Measurements from ENCODE around the gene NRIP2.

Gene NRIP2

DNA sequence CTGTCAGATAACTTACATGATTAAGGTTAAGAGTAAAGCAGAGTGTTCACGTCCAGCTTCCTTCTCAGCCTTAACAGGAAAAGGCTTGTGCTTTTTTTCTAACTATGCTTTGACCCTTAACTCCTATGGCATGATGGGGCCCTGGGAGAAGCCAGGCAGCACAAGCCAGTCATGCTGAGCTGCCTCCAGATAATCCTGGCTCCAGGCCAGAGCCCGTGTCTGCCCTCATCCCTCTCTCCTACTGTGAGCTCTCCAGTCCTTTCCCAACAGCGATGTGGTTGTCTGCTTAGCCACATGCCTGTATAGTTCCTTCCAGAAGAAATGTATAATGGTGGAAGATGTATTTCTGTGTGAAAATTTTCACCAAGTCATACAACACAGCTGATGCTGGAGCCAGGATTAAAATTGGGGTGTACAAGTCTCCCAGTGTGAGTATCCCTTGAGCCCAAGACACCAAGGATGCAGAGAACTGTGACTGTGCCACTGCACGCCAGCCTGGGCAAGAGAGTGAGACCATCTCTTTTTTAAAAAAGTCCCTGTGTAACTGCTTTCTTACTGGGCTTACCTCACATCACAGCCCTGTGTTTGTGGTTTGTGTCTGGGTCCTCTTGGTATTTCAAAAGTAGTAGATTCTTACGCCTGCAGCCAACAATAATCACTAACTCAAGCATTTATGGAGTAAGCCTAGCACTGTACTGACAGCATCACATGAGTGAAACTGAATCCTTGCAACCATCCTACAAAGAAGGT, 30.3 kb downstream of the NRIP2 start:
- ATAC-seq: no peak

DNA sequence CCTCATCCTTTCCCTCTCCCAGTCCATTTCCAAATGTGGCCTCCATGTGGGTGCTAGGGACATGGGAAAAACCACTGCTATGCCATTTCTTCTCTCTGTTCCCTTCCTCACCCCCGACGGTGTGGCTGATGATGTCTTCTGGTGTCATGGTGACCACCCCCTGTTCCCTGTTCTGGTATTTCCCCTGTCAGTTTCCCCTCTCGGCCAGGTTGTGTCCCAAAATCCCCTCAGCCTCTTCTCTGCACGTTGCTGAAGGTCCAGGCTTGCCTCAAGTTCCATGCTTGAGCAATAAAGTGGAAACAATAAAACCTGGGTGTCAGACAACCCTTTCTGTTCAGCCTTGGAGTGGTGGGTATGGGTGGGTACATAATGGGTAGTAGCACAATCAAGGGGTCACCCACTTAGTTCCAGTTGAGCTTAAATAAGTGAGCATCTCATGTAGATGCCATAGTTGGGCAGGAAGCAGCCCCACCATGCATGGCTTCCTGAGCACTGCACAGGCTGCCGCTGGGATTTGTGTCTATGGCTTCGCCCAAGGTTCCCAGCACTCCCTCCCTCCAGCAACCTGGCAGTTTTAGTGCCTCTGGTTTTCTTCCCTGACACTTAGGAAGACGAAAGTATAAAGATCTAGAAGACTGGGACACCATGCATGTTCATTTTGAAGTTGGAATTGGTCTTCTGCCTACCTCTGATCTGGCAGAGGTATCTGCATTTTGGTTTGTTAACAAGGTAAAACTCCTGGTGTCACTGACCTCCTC, 31.0 kb downstream of the NRIP2 start:
- no peak for ATAC-seq

DNA sequence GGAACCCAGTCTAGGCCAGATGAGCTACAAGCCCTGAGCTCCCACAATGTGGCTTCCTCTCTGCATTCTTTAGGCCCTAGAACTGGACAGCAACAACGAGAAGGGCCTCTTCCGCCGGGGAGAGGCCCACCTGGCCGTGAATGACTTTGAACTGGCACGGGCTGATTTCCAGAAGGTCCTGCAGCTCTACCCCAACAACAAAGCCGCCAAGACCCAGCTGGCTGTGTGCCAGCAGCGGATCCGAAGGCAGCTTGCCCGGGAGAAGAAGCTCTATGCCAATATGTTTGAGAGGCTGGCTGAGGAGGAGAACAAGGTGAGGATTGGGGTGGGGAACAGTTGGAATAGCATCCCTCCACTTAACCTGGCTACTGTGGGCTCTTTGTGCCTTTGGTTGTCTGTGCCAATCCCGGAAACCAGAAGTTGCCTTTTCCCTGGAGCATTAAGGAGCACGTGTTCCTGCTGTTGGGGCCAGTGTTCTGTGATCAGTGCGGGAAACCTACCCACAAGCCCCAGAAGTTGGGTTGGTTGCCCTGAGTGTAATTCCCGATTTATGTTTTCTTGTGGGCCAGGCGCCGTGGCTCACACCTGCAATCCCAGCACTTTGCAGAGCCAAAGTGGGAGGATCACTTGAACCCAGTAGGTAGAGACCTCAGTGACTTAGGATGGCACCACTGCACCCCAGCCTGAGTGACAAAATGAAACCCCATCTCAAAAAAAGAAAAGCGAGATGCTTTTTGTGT, 33.6 kb downstream of the NRIP2 start:
- no peak for ATAC-seq

DNA sequence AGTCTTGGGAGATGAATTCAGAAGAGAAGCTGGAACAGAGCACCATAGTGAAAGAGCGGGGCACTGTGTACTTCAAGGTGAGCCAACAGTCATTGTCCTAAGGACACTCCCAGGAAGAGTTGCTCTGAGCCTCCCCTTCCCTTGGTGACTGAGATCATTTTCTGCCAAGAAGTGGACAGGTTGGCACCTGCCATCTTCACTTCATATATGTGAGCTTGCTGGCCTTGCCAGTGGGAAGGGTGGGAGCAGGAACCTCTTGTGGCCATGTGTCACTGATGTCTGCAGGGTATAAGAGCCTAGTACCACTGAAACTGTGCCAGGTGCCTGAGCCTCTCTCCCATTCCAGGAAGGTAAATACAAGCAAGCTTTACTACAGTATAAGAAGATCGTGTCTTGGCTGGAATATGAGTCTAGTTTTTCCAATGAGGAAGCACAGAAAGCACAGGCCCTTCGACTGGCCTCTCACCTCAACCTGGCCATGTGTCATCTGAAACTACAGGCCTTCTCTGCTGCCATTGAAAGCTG, 34.7 kb downstream of the NRIP2 start:
- no peak for ATAC-seq

DNA sequence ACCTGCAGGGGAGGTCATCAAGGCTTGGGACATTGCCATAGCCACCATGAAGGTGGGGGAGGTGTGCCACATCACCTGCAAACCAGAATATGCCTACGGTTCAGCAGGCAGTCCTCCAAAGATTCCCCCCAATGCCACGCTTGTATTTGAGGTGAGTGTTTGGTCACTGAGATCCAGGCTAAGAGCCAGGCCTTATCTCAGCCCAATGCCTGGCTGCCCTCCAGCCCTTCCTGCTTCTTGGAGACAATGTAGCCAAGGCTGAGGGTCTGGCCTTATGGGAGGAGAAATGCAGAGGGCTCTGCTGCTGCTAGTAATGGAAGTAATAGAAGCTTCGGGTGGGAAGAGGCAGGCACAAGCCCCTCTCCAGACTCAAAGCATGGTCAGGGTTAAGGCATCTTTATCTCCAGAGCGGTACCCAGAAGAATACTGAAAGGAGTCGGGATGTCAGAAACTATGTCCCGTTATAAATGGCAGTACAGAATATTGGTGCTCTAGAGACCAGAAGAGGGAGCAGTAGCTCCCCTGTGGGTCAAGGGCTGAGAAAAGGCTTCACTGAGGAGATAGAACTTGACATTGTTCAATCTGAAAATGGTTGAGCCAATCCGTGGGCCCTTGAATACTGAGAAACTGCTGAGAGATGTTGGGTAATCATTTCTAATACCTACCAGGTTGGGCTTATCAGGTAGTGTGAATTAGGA, 37.0 kb downstream of the NRIP2 start:
- no peak for ATAC-seq

DNA sequence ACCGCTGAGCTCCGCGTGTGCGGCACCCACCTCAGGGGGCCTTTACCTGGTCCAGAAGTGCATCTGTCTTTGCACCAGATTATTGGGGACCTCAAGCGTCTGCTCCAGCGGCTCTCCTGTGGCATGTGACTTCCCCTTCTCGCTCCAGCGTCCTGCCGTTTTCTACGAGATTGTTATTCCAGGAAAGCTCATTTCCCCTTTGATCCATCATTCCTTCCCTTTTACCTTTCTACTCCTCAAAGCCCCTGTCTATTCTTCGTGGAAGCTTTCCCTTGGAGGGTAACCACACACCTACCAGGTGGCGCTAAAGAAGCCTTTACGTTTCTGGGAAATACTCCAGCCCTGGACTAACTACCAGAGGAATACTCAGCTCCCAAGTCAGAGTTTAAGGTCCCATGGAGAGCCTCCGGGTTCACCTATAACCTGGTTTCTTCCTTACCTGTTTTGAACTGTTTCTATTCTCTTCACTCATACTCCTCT, 38.6 kb downstream of the NRIP2 start:
- no peak for ATAC-seq

DNA sequence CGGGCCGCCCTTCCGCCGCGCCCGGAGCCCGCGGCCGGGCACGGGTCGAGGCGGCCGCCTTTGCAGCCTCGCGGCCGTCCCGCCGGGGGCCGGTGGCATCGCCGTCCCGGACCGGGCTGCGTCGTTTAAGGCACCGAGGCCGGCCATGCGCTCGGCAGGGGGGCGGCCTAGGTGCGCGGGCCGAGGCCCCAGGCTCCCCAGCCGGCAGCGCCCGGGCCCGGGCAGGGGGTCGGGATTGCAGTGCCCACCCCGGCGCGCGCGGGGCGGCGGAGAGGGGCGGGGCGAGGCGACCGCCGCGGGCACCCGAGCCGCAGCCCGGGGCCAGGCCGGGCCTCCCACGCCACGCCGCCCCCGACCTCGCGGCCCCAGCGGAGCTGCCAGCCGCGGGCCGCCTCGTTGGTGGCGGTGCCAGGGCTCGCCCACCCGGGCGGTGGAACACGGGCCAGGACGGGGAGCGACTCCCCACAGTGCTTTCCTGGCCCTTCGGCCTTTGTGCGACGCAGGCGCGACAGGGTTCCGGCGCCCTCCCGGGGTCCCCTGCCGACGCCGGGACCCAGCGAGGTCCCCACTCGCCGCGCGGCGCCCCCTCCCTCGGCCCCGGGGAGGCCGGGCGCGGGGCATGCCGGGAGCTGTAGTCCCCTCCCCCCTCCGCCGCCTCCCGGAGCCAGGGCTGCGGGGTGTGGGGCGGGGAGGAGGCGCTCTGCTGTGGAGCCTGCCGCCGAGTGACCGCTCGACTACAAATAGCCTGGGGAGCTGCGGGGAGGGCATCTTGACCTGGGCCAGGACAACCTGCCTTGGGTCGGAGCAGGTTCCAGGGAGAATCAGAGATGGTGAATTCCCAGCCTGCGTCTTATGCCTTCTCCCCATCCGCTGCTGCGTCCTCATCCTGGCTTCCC, 39.3 kb downstream of the NRIP2 start:
- peak; percentile 67 to 71 for ATAC-seq

DNA sequence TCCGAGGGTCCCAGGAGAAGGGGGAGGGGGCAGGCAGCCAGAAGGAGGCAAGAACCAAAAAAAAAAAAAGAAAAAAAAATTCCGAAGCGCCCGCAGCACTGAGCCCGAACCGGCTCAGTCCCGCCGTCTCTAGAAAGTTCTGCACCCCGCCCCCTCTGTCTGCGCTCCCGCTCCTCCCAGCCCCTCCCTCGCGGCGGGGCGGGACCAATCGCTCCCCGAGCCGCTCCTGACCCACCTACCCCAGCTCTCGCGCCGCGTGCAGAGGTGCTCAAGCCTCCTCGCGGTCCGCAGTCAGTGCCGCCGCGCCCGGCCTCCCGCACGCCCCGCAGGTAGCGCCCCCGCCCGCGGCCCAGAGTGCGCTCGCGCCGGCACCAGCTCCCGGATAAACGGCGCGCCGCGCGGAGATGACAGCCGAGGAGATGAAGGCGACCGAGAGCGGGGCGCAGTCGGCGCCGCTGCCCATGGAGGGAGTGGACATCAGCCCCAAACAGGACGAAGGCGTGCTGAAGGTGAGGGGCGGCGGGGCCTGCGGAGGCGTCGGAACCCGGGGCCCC, 40.0 kb downstream of the NRIP2 start, which contains the start of gene FKBP4:
TSS of gene FKBP4 (plus strand) at position 235 of the 554 bp plus-strand sequence. CDS start at position 405, 170 bp downstream.
- ATAC-seq: peak; percentile 91 to 93

DNA sequence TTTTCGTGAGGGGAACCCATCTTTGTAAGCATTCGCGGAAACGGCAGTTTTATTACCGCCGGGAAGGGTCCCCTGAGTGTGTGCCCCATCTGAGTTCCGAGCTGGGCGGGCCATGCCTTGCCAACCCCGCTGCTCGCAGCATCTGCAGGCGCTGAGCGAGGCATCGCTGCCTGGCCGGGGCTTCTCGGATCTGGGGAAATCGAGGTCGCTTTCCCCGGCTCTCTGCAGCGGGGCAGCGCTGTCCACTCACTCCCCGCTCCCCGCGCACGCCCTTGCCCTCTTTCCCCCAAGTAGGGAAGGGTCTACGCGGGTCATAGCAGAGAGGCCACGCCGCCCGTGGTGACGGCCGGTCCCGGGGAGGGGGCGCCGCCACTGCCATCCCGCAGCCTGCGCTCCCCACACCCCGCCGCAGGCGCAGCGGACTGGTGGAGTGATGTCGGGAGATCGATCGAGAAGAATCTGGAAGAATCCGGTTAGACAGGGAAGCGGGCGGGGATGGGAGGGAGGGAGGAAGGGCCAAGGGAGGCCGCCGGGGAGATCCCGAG, 40.6 kb downstream of the NRIP2 start:
- ATAC-seq: peak in 1 of 2 donors; percentile 6

DNA sequence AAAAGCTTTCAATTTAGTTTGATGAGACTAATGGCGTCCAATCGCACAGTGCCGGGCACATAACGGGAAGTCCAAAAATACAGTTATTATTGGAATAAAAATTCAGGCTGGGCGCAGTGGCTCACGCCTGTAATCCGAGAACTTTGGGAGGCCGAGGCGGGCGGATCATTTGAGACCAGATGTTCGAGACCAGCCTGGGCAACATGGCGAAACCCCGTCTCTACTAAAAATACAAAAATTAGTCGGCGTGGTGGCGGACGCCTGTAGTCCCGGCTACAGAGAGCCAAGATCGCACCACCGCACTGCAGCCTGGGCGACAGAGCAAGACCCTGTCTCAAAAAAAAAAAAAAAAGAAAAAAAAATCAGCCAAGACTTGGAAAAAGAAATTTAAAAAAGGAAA, 41.3 kb downstream of the NRIP2 start:
- ATAC-seq: no peak

DNA sequence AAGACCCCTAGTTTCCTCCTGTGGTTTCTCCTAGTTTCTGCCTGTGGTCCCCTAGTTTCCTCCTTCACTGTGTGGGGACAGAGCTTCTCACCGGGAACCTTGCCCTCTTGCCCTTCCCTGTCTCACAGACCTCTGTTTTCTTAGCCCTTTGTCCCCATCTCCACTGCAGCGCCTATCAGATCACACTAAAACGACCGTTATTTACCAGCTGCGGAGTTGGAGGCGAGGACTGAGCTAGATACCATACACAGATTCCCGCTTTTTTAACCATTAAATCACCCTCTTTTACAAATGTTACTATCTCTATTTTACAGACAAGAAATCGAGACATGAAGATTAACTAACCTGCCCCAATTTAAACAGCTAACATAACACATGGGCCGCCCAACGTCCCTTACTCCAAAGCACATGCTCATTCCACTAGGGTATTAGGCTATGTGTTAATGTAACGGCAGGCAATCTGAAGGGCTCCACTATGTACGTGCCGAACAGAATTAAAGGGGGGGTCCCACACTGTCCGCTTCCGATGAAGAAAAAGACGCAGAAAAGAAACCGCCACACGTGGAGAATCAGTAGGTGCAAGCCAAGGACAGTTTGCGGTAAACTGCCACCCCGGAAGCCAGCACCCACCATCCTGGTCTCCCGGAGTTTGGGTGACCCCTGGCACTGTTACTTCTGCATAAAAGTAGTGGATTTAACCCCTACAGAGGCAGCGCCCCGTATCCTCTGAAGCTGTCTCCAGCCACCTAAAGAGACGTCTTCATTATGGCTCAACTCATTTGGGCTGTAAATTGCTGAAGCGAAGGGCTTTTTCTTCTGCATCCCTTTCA, 41.9 kb downstream of the NRIP2 start:
- no peak for ATAC-seq

DNA sequence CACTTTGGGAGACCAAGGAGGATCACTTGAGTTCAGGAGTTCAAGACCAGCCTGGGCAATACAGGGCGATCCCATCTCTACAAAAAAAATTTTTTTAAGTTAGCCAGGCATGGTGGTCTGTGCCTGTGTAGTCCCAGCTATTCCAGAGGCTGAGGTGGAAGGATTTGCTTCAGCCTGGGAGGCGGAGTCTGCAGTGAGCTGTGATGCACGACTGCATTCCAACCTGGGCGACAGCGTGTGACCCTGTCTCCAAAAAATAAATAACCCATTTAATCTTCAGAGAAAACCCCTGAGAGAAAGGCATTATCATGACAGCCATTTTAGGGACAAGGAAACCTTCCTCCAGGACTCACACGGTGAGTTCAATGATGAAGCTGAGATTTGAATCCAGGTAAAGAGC, 43.7 kb downstream of the NRIP2 start:
- ATAC-seq: no peak

DNA sequence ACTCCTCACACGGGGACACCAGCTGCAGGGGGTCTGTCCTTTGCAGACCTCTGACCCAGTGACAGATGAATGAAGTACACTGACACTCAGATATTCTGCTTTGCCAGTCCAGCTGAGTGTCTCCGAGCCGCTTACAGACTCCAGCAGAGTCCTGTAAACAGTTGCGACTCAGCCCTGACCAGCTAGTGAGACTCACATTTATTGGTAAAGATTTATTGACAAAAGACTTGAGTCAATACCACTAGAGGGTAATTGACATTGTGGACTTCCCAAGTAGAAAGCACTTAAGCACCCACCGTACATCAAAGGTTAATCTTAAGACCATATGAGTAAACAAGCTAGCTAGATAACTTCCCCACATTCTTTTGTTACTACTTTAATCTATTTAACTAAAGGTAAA, 49.8 kb downstream of the NRIP2 start:
- ATAC-seq: no peak

DNA sequence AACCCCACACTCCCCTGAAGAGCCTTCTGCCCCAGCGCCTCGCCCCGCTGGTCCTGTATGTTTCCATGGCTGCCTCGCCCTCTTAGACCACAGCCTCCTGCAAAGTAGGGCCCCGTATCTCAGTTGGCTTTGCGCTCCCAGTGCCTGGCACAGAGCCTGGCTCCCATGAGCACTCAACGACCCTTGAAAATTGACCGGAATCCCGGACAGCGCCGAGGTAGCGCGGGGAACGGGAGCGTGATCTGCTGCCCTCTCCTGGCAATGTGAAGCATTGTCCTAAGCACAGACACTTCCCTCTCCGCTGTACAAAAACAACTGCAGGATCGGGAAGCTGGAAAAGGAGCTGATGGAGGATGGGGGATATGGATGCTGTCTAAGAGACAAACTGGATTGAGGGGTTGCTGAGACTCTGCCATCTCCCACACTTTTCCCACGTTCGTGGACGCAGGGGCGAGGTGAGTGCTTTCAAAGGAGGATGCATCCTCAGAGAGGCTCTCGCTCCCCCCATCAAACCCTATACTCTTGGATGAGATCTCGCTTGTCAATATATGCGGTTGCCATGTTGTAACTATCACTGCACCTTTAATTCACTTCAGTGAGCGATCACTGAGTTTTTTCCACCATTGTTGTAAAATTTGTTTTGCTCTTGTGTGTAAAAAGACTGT, 50.8 kb downstream of the NRIP2 start:
- peak; percentile 64 to 80 for ATAC-seq

DNA sequence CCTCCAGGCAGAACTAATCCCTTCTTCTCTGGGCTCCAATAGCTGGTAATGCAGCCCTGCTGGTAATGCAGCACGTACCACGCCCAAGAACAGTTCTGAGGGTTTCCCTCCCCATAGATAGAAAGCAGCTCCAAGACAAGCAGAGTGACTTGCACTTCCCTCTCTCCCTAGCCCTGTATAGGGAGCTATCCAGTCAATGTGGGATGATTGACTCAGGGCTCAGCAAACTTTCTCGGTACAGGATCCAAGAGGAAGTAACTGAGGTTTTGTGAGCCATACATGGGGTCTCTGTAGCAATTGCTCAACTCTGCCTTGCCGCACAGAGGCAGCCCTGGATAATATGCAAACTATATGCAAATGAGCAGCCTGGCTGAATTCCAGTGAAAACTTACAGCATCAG, 55.6 kb downstream of the NRIP2 start:
- no peak for ATAC-seq

DNA sequence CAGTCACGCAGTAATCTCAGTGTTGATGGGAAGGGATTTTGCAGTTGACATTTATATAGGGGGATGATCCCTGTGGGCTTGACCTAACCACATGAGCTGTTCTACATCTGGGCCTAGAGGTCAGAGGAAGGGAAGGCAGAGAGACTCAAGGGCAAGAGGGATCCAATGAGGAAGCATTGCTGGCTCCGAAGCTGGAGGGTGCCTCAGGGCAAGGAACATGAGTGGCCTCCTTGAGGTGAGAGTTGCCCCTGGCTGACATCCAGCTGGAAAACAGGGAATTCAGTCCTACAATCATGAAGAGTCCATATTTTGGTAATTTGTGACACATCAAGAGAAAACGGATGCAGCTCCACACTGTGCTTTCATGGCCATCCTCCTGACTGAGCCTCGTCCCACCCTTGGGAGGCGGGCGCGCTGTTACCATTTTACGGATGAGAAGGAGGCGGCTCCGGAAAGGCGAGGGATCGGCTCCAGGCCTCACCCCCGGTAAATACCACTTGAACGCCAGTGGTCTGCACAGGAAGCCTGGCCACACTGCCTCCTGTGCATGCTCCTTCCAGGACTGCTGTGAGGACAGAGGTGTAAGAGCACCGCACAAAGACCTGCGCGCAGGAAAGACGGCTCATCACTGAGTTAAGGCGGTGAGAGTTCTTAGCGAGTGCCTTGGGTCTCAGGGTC, 58.6 kb downstream of the NRIP2 start:
- no peak for ATAC-seq

DNA sequence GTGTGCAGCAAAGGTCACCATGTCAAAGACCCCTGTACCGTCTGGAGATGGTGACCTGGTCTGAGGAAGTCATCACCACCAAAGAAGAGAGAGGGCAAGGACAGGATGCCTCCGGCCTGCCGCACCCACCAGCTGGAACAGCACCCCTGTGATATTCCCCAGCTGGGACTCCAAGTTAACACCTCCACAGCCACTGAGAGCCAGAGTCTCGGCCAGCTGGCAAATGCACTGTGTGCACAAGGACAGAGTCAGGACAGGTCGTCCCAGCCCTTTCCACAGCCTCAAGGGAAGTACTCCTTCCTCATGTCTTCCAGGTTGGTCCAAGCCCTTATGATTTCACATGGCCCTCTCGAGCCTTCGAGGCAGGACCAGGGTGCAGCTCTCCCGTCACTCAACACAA, 59.4 kb downstream of the NRIP2 start:
- ATAC-seq: no peak
